A549 (cell line): ENCODE results near the gene NAV2. TPM values are rescaled to one million over a fixed set of nuclear protein-coding genes. Genes with fewer than 3 reads are reported as not detected.

ENCODE experiments used
- ATAC-seq, 2 experiments: fragments of 200-7000 bp in 1 of 2; fragments of >200 bp in 1 of 2; cut with Nextera tagmentation in 1 of 2; cut with Tn5 transposase in 1 of 2; 3 replicates each; pipeline versions ENCODE4 v1.8.0 to v1.9.1; 2018 to 2020; ENCODE audit warnings: mild to moderate bottlenecking in 1 of 2, moderate library complexity in 1 of 2
- CTCF ChIA-PET: fragments of 300-600 bp; sonication (Branson Sonifier 250); formaldehyde crosslinking; extraction: SDS; loops from one replicate; lab custom pipeline; 2021; ENCODE audit warnings: antibody characterized with exemption, inconsistent platforms; lab: Yijun Ruan, JAX
- POLR2A ChIA-PET: fragments of 350-600 bp; formaldehyde crosslinking; extraction: SDS; loops from one replicate; lab custom pipeline; 2021; ENCODE audit warnings: antibody characterized with exemption, inconsistent platforms; lab: Yijun Ruan, JAX
- DNase-seq, 2 experiments: peaks; one replicate each; pipeline versions ENCODE4 v3.0.0 to v3.0.0-alpha.2; 2011 to 2016; ENCODE audit warnings: low read depth in 1 of 2, low spot score in 1 of 2
- FAIRE-seq: peaks from 2 replicates; lab custom pipeline; 2011; peaks lifted over from hg19 to GRCh38; lab: Jason Lieb, UNC
- H3K27ac ChIP-seq, 2 experiments: fragments of >200 bp; sonication (Bioruptor Twin); formaldehyde crosslinking; 3 replicates each; pipeline ENCODE4 v1.5.1; 2016 to 2017
- H3K4me1 ChIP-seq: fragments of >200 bp; sonication (Bioruptor Twin); formaldehyde crosslinking; 3 replicates; pipeline ENCODE4 v1.6.1; 2016
- H3K4me2 ChIP-seq: fragments of >200 bp; sonication (Bioruptor Twin); formaldehyde crosslinking; 3 replicates; pipeline ENCODE4 v1.6.1; 2016
- H3K4me3 ChIP-seq: fragments of >200 bp; sonication (Bioruptor Twin); formaldehyde crosslinking; 3 replicates; pipeline ENCODE4 v1.5.1; 2016
- H3K9me3 ChIP-seq: fragments of >200 bp; sonication (Bioruptor Twin); formaldehyde crosslinking; 3 replicates; pipeline ENCODE4 v1.6.1; 2016
- CBX2 ChIP-seq: fragments of 200-600 bp; sonication (generic); IDR thresholded peaks from 2 replicates; pipeline ENCODE4 v1.6.1; 2016; ENCODE audit warnings: low read depth, mild to moderate bottlenecking, borderline replicate concordance
- CEBPB ChIP-seq, 2 experiments: fragments of >200 bp in 1 of 2; sonication (Bioruptor Twin) in 1 of 2; formaldehyde crosslinking in 1 of 2; IDR thresholded peaks; 2 replicates each; pipeline ENCODE4 v1.6.1; 2012 to 2016
- CHD2 ChIP-seq: fragments of 150-350 bp; IDR thresholded peaks from 2 replicates; pipeline ENCODE4 v1.6.1; 2014; ENCODE audit warnings: low read length; ENCODE audit not compliant: partially characterized antibody
- CTCF ChIP-seq: fragments of >200 bp; sonication (Bioruptor Twin); formaldehyde crosslinking; IDR thresholded peaks from 3 replicates; pipeline ENCODE4 v1.5.1; 2016
- EHF ChIP-seq: fragments of 250-450 bp; sonication (Bioruptor Pico); IDR thresholded peaks from 2 replicates; pipeline ENCODE4 v1.5.0; 2020; ENCODE audit warnings: mild to moderate bottlenecking
- ELK1 ChIP-seq: fragments of 150-350 bp; IDR thresholded peaks from 2 replicates; pipeline ENCODE4 v1.6.1; 2014; ENCODE audit warnings: low read depth, mild to moderate bottlenecking, low read length
- EP300 ChIP-seq, 2 experiments: fragments of >200 bp; sonication (Bioruptor Twin); formaldehyde crosslinking; IDR thresholded peaks; 2 replicates in 1 of 2; 3 replicates in 1 of 2; pipeline ENCODE4 v1.6.1; 2016 to 2017
- ESRRA ChIP-seq: fragments of 150-350 bp; IDR thresholded peaks from 2 replicates; pipeline ENCODE4 v1.6.1; 2014; ENCODE audit warnings: mild to moderate bottlenecking, low read length, borderline replicate concordance
- HEYL ChIP-seq: fragments of 250-450 bp; sonication (Bioruptor Pico); IDR thresholded peaks from 2 replicates; pipeline ENCODE4 v1.8.0; 2021; ENCODE audit warnings: mild to moderate bottlenecking, moderate library complexity
- HOXA7 ChIP-seq: fragments of 250-450 bp; sonication (Bioruptor Pico); IDR thresholded peaks from 2 replicates; pipeline ENCODE4 v1.5.0; 2020; ENCODE audit warnings: mild to moderate bottlenecking, moderate library complexity
- JUN ChIP-seq, 2 experiments: fragments of >200 bp; sonication (Bioruptor Twin); formaldehyde crosslinking; IDR thresholded peaks; 2 replicates in 1 of 2; 3 replicates in 1 of 2; pipeline ENCODE4 v1.6.1; 2016 to 2017
- JUNB ChIP-seq: fragments of >200 bp; sonication (Bioruptor Twin); formaldehyde crosslinking; IDR thresholded peaks from 2 replicates; pipeline ENCODE4 v1.6.1; 2016
- KDM1A ChIP-seq: fragments of 200-600 bp; sonication (generic); IDR thresholded peaks from 2 replicates; pipeline ENCODE4 v1.6.1; 2016; ENCODE audit warnings: low read depth, mild to moderate bottlenecking
- MAX ChIP-seq: IDR thresholded peaks from 2 replicates; pipeline ENCODE4 v1.6.1; 2012
- NPAS2 ChIP-seq: fragments of 250-450 bp; sonication (Bioruptor Pico); IDR thresholded peaks from 2 replicates; pipeline ENCODE4 v1.8.0; 2022; ENCODE audit warnings: mild to moderate bottlenecking, moderate library complexity, borderline replicate concordance
- NR3C1 ChIP-seq: fragments of >200 bp; sonication (Bioruptor Twin); formaldehyde crosslinking; IDR thresholded peaks from 3 replicates; pipeline ENCODE4 v1.6.1; 2017
- RARB ChIP-seq: fragments of 250-450 bp; sonication (Bioruptor Pico); IDR thresholded peaks from 2 replicates; pipeline ENCODE4 v1.8.0; 2021; ENCODE audit warnings: mild to moderate bottlenecking, moderate library complexity
- RCOR1 ChIP-seq: fragments of 150-350 bp; IDR thresholded peaks from 2 replicates; pipeline ENCODE4 v1.6.1; 2014; ENCODE audit warnings: antibody characterized with exemption, low read length, low read depth
- RNF2 ChIP-seq: fragments of 200-600 bp; sonication (generic); IDR thresholded peaks from 2 replicates; pipeline ENCODE4 v1.6.1; 2016; ENCODE audit warnings: low read depth, mild to moderate bottlenecking, antibody characterized with exemption, moderate library complexity, borderline replicate concordance
- SREBF2 ChIP-seq: fragments of 450-650 bp; IDR thresholded peaks from 2 replicates; pipeline ENCODE4 v1.6.1; 2014; ENCODE audit warnings: mild to moderate bottlenecking, moderate library complexity
- ZNF302 ChIP-seq: fragments of 250-450 bp; sonication (Bioruptor Pico); IDR thresholded peaks from 2 replicates; pipeline ENCODE4 v1.9.0; 2021; ENCODE audit warnings: inconsistent platforms, mild to moderate bottlenecking, moderate library complexity
- WGBS: methylation state at CpG from one replicate; pipeline ENCODE4 v1.1.6; 2017; ENCODE audit errors: missing lambda C conversion rate; 5-methylcytosine and 5-hydroxymethylcytosine counted together
- polyA plus RNA-seq, 4 experiments: library from polyadenylated mRNA; depleted of rRNA in 3 of 4; stranded (reverse); fragments of >200 nt; fragmentation: RNase III in 1 of 4; extraction: RNeasy Plus Mini Kit Qiagen cat#74134 plus additional on column Dnase treatment in 1 of 4; gene quantifications; 2 replicates in 3 of 4; 3 replicates in 1 of 4; pipeline ENCODE4 v1.2.3, GENCODE V29; 2011 to 2017

The NAV2 gene
- polyA plus RNA-seq, 2 of the 4 experiments (the other 2 are of a cell fraction) = 4.9 to 19.8 TPM

- ChIA-PET POLR2A (no interaction called here), CTCF (interaction anchor here (0.7 to 1.5 kb wide), 2 partner anchors 111 to 233 kb away, joined by 3 to 5 read pairs; no protein-coding TSS in a partner anchor)
- H3K4me2 ChIP-seq = no peak overlapping the region
- FAIRE-seq (no peak), ATAC-seq (no peak), DNase-seq (no peak)
- 85% methylated on average over 2 of the region's 2 CpGs for WGBS
- TF ChIP-seq MAX (no peak), ELK1 (no peak), JUNB (no peak), JUN (IDR thresholded peaks at IDR 0.05) (no peak), NR3C1 (no peak), CEBPB (IDR thresholded peaks at IDR 0.05) (no peak), EP300 (IDR thresholded peaks at IDR 0.05) (no peak), RARB (no peak), CTCF (no peak), RNF2 (no peak)
- H3K27ac ChIP-seq = no peak overlapping the region
- H3K4me3 ChIP-seq = no peak overlapping the region
- no peaks in the 10 kb centered on the region for H3K4me1 ChIP-seq
- no peaks in the 10 kb centered on the region for H3K9me3 ChIP-seq
These were observed 79.9 kb downstream of the NAV2 start for GRCh38 chr11:19792510-19792909.

- ATAC-seq (no peak), DNase-seq (no peak), FAIRE-seq (no peak)
- no peak overlapping the region for H3K4me3 ChIP-seq
- no peak overlapping the region for H3K27ac ChIP-seq
- no peak for TF ChIP-seq RCOR1
- TF ChIP-seq ESRRA = no peak
- TF ChIP-seq HEYL (CRISPR knock-in tag) = no peak
- TF ChIP-seq CBX2 = no peak
- no peak for TF ChIP-seq CHD2
- TF ChIP-seq NPAS2 = no peak
- TF ChIP-seq SREBF2 = no peak
- TF ChIP-seq KDM1A = no peak
- no peak for TF ChIP-seq EHF (CRISPR knock-in tag)
- no peak for TF ChIP-seq ZNF302 (CRISPR knock-in tag)
- no peak for TF ChIP-seq EP300 (IDR thresholded peaks at IDR 0.05)
- TF ChIP-seq HOXA7 (CRISPR knock-in tag) = no peak
- TF ChIP-seq RNF2 = no peak
- no peak for TF ChIP-seq RARB
- TF ChIP-seq NR3C1 = no peak
- no peak for TF ChIP-seq CTCF
- H3K9me3 ChIP-seq = no peaks in the 10 kb centered on the region
- ChIA-PET POLR2A (no interaction called here), CTCF (no interaction called here)
- no peaks in the 10 kb centered on the region for H3K4me1 ChIP-seq
- no peak overlapping the region for H3K4me2 ChIP-seq
- 62% methylated on average over 3 of the region's 3 CpGs for WGBS
These were observed 80.7 kb downstream of the NAV2 start for GRCh38 chr11:19793326-19793725.
